ENCODE data around the gene FMO1. TPM values are rescaled to one million over a fixed set of nuclear protein-coding genes. Genes with fewer than 3 reads are reported as not detected.
"Not testable (repeated sequence)": the region's sequence is repeated elsewhere in the genome, so short reads cannot be mapped to it uniquely, and the experiment has no call there.

FMO1 gene
- total RNA-seq, 2 donors from 2014 or later = not detected

DNA sequence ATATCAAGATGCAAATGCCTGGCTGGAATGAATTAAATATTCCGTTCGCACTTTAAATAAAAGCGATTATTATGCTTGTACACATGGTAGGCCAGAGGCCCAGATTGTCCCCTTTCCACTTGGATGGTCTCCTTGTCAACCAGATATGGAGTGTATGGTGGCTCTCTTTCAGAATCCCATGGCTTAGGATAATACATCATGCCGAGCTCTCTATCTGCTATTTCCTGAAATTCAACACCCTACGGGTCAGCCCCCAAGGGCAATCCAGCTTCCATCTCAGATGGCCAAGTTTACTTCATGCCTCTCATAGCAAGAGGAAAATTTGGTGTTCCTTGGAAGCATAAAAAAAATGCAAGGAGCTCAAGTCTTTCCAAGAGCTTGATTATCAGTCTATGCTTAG is 25.4 kb upstream of the FMO1 start:
- Histone ChIP-seq H3K4me1 (ENCODE audit: control insufficient read depth in 1 of 2, low read depth in 2 of 2) (peaks cover 51 to 81% of the 10 kb centered on the region in 2 donors), H3K9me3 (no peaks in the 10 kb centered on the region), H3K27me3 (replicated peaks; ENCODE audit: insufficient read depth) (no peaks in the 10 kb centered on the region), H3K4me3 (no peak overlapping the region), H3K36me3 (no peaks in the 10 kb centered on the region), H3K27ac (peak overlapping the region; percentile 93)
- no peak for ATAC-seq (ENCODE audit: insufficient number of reproducible peaks, low FRiP score, low read depth)
- DNase-seq (ENCODE audit: low spot score) = no peak
- TF ChIP-seq, protein P1, sequence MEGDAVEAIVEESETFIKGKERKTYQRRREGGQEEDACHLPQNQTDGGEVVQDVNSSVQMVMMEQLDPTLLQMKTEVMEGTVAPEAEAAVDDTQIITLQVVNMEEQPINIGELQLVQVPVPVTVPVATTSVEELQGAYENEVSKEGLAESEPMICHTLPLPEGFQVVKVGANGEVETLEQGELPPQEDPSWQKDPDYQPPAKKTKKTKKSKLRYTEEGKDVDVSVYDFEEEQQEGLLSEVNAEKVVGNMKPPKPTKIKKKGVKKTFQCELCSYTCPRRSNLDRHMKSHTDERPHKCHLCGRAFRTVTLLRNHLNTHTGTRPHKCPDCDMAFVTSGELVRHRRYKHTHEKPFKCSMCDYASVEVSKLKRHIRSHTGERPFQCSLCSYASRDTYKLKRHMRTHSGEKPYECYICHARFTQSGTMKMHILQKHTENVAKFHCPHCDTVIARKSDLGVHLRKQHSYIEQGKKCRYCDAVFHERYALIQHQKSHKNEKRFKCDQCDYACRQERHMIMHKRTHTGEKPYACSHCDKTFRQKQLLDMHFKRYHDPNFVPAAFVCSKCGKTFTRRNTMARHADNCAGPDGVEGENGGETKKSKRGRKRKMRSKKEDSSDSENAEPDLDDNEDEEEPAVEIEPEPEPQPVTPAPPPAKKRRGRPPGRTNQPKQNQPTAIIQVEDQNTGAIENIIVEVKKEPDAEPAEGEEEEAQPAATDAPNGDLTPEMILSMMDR (IDR thresholded peaks at IDR 0.05) = no peak

DNA sequence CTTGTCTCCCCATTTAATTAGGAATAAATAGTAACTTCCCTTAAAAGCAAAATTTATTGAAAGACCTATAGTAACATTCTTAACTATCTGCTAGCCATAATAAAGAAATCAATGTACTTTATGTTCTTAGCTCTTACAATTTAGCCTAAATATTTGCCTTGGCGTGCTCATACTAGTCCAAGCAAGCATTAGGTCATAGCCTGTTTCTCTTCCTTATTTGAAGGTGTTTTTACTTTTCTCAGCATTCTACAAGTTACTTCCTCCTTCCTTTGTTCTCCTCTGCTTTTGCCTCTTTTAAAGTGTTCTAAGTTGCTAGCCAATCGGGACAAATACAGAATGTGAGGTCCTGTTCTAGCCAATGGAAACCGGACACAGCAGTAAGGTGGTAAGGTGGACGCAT is 24.0 kb upstream of the FMO1 start:
- not testable (repeated sequence) for H3K27me3 ChIP-seq (replicated peaks; ENCODE audit: insufficient read depth); DNase-seq (ENCODE audit: low spot score); ATAC-seq (ENCODE audit: insufficient number of reproducible peaks, low FRiP score, low read depth); H3K9me3 ChIP-seq; H3K4me3 ChIP-seq; H3K36me3 ChIP-seq
- peak overlapping the region; percentile 93 for H3K27ac ChIP-seq
- peaks cover 40 to 68% of the 10 kb centered on the region in 2 donors for H3K4me1 ChIP-seq (ENCODE audit: control insufficient read depth in 1 of 2, low read depth in 2 of 2)

DNA sequence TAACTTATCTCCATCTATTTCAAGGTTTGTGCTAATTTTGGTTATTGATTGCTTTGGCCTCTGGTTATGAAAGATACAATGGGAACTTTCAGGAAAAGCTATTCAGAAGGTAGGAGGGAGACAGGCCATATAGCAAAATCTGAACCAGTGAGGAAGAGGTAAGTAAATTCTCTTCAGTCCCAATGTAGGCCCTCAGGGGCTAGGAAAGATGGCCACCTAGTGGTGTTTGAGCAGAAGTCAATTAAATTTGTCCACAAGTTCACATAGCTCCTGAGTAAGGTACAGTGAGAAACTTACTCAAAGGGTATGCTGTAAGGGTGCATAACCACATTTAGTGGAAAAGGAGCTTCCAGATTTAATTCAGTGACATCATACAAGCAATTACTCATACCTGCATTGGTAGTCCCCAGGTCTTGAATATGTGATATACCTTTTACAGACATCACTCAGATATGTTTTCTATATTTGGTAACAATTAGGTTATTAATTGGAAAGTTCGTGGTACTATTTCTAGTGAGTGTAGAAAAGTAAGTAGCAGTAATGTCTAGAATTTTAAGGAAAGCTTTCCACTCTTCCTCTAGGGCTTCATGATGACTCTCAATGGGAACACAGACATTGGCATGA is 21.4 kb upstream of the FMO1 start:
- TF ChIP-seq, protein P1 (IDR thresholded peaks at IDR 0.05) = peak; percentile 78
- H3K4me3 ChIP-seq = no peak overlapping the region
- ATAC-seq (ENCODE audit: insufficient number of reproducible peaks, low FRiP score, low read depth) = peak; percentile 56
- peaks cover 24 to 44% of the 10 kb centered on the region in 2 donors for H3K4me1 ChIP-seq (ENCODE audit: control insufficient read depth in 1 of 2, low read depth in 2 of 2)
- H3K27me3 ChIP-seq (replicated peaks; ENCODE audit: insufficient read depth) = no peaks in the 10 kb centered on the region
- H3K9me3 ChIP-seq = no peaks in the 10 kb centered on the region
- DNase-seq (ENCODE audit: low spot score) = no peak
- no peak overlapping the region for H3K27ac ChIP-seq
- H3K36me3 ChIP-seq = no peaks in the 10 kb centered on the region

DNA sequence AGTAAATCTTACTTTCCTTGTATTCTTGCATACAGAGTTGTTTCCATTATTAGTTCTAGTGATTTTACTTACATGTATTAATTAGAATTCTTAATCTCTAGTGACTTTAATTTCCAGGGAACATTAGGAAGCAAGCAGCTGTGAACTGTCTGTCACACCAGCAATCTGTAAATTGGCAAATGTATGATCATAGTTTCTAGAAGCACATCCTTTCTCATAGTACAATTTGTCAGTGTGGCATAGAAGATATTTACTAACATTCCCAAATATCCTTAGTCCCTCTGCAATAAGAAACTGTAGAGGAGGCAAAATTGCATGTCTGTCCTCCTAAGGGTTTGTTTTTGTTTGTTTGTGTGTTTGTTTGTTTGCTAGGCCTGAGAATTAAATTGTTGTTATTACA is 17.0 kb upstream of the FMO1 start:
- TF ChIP-seq, protein P1 (IDR thresholded peaks at IDR 0.05) = no peak
- H3K36me3 ChIP-seq = no peaks in the 10 kb centered on the region
- DNase-seq (ENCODE audit: low spot score) = no peak
- peaks cover 0 to 6% of the 10 kb centered on the region in 2 donors for H3K4me1 ChIP-seq (ENCODE audit: control insufficient read depth in 1 of 2, low read depth in 2 of 2)
- ATAC-seq (ENCODE audit: insufficient number of reproducible peaks, low FRiP score, low read depth) = no peak
- H3K4me3 ChIP-seq = no peak overlapping the region
- H3K27me3 ChIP-seq (replicated peaks; ENCODE audit: insufficient read depth) = no peaks in the 10 kb centered on the region
- no peaks in the 10 kb centered on the region for H3K9me3 ChIP-seq
- H3K27ac ChIP-seq = no peak overlapping the region

DNA sequence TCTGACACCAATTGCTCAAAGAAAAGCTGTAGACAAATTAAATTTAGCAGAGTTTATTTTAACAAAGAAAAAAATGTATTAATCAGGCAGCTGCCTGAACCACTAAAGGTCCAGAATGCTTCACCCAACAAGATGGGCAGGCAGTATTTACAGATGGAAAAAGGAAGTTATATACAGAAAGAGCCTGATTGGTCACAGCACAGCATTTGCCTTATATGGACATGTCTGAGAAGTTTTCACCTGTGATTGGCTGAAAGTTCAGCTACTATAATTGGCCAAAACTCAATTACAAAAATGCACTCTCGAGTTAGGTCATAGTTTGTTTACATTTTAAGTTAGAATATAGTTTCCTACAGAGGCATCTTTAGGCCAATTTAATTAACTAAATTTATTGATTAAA is 15.1 kb upstream of the FMO1 start:
- H3K4me3 ChIP-seq = no peak overlapping the region
- H3K9me3 ChIP-seq = no peaks in the 10 kb centered on the region
- TF ChIP-seq, protein P1 (IDR thresholded peaks at IDR 0.05) = no peak
- no peaks in the 10 kb centered on the region for H3K27me3 ChIP-seq (replicated peaks; ENCODE audit: insufficient read depth)
- DNase-seq (ENCODE audit: low spot score) (no peak), ATAC-seq (ENCODE audit: insufficient number of reproducible peaks, low FRiP score, low read depth) (no peak)
- H3K4me1 ChIP-seq (ENCODE audit: control insufficient read depth in 1 of 2, low read depth in 2 of 2) = no peaks in the 10 kb centered on the region
- no peaks in the 10 kb centered on the region for H3K36me3 ChIP-seq
- H3K27ac ChIP-seq = no peak overlapping the region

DNA sequence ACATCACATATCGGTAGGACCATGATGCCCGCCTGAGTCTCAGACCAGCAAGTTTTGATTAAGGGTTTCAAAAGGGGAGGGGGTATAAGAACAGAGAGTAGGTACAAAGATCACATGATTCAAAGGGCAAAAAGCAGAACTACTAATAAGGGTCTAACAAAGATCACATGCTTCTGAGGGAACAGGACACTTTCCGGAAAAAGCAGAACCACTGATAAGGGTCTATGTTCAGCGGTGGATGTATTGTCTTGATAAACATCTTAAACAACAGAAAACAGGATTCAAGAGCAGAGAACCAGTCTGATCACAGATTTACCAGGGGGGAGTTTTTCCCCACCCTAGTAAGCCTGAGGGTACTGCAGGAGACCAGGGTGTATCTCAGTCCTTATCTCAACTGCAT is 12.1 kb upstream of the FMO1 start:
- not testable (repeated sequence) for ATAC-seq (ENCODE audit: insufficient number of reproducible peaks, low FRiP score, low read depth); H3K4me1 ChIP-seq (ENCODE audit: control insufficient read depth in 1 of 2, low read depth in 2 of 2); DNase-seq (ENCODE audit: low spot score)

More for the DNA sequence above, 12.1 kb upstream of the FMO1 start:
- H3K4me3 ChIP-seq; H3K9me3 ChIP-seq; H3K27ac ChIP-seq; H3K27me3 ChIP-seq (replicated peaks; ENCODE audit: insufficient read depth); H3K36me3 ChIP-seq: not testable (repeated sequence)
